Stimulated activated CD8-positive, alpha-beta memory T cell treated with anti-CD3 and anti-CD28 coated beads, Interleukin-4, amount 100 ng/mL, for 24 hours (primary cell): Measurements from ENCODE around the gene PMIS2.

Source experiments
- DNase-seq: peaks from one replicate; pipeline ENCODE4 v3.0.0-alpha.2; 2020; ENCODE audit warnings: low read depth

PMIS2 gene

DNA sequence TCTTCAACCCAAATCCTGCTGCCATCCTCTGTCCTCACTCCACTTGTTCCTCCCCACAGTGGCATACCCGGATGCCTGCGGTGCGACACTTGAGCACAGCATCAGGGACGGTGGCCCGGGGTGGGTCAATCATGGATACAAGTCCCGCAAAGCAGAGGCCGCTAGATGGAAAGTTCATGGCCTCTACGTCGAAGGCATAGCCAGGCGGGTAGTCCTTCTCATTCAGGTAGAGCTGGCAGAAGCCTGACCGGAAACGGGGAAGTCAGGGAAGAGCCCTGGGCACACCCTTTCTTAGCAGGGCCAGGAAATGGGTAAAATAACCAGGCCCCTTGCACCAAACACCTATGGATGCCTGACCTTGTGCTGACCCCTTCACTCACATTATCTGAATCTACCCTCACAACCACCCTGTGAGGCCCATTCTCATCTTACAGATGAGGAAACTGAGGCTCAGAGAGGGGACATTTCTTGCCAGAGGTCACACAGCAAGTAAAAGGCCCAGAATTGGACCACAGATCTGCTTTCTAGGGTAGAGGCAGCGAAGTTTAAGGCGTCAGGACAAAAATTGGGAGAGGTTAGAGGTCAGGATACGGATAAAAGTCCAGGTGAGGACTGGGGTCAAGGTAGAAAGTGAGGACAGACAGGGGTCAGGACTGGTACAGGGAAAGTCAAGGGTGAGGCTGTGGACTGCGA is 29.0 kb upstream of the PMIS2 start:
- DNase-seq = no peak

DNA sequence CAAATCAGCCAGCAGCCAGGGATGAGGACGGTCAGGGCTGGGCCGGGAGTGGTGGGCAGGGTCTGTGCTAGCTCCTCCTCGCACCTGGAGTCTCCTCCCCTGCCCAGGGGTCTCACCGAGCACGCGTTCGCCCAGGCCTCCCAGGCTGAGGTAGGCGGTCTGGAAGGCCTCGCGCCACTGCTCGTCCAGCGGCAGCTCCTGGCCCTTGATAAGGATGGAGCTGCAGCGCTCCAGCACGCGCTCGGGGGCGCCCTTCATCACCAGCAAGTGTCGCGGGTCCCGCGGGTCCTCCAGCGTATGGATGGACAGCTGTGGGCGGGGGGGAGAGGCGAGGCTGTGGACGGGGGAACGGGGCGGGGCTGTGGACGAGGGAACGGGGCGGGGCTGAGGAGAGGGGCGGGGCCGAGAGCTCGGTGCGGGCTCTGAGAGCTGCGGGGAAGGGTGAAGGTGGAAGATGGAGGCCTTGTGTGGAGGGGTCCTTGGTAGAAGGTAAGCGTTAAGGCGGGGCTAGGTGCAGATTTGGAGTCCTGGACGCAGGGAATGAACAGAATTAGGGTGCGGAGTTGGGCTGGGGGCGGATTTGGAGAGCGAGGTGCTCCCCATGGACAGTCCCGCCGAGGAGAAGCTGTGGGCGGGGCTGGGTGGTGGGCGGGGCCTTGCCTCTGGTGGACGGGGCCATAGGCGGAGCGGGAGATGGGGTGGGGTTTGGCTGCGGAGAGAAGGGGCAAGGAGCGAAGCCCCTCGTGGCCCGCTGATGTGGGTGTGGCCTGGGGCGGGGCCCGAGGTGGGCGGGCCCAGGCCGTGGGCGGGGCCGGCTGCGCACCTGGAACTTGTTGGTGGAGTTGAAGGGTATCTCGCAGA is 28.2 kb upstream of the PMIS2 start:
- DNase-seq = peak; percentile 36

DNA sequence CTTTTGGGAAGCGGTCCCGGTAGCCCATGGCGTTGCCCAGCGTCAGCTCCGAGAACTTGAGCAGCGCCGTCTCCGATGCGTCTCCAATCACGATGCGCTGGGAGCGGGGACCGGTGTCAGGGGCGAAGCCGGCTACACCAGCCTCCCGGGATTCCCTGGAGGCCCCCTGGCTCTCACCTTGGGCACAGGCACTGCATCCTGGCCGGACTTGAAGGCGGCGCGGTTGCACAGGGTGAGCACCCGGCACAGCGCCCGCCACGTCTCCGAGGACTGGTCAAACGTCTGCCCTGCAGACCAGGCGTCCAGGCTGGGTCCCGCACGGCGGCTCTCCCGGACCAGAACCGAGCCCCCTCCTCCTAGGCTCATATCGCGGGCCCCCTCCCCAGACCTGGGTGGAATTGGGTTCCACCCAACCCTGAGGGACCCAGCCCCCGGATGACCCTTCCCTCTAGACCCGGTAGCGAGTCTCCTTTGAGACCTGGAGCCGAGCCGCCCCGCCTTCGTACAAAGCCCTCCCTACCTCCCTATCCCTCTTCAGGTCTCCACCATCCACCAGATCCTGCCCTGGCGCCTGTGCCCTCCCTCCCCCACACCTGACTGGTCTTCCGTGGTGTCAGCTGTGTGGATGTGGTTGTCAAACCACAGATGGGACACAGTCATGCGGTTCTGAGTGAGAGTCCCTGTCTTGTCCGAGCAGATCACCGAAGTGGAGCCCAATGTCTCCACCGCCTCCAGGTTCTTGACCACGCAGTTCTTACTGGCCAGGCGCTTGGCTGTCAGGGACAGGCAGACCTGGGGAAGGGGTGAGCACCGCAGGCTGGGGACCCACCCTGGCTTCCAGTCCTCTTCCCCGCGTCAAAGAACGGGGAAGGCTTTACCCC is 27.3 kb upstream of the PMIS2 start:
- DNase-seq = no peak

DNA sequence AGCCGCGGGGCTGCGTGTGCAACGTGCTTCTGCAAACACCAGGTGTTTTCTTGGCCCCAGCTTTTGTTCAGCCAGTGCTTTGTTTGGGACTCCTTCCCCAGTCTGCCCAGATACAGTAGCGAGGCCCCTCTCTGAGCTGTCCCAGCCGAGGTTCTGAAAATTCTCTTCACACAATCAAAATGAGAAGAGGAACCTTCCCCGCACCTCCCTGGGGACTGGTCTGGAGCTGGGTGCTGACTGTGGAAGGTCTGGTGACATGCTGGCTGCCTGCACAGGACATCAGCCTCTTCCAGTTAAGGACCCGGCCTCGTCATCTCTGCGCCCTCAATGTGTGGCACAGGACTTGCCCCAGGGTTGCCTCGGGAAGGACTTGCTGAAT is 26.7 kb upstream of the PMIS2 start:
- no peak for DNase-seq

DNA sequence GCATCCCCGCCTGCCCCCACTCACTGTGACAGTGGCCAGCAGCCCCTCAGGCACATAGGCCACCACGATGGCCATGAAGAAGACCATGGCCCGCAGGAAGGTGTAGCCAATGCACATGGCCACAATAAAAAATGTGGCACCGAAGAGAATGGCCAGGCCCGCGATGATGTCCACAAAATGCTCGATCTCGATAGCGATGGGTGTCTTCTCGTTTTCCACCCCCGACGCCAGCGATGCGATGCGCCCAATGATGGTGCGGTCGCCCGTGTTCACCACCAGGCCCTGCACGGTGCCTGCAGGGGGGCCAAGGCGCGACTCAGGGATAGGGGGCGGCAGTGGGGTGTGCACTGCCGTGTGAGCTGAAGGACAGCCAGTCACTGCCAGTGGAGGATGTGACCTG is 26.2 kb upstream of the PMIS2 start:
- no peak for DNase-seq

DNA sequence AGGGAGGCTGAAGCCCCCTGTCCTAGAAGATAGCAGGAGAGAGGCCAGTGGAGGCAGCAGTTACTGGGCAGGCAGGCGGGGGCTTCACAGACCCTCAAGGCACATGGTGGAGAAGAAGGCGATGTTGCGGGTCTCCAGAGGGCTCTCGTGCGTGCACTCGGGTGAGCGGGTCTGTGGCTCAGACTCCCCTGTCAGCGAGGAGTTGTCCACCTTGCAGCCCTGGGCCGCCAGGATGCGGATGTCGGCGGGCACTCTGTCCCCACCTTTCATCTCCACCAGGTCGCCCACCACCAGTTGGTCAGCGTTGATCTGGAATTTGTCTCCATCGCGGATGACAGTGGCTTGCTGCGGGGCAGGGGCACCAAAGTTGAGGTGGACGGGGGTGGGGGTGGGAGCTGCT is 25.7 kb upstream of the PMIS2 start:
- no peak for DNase-seq

DNA sequence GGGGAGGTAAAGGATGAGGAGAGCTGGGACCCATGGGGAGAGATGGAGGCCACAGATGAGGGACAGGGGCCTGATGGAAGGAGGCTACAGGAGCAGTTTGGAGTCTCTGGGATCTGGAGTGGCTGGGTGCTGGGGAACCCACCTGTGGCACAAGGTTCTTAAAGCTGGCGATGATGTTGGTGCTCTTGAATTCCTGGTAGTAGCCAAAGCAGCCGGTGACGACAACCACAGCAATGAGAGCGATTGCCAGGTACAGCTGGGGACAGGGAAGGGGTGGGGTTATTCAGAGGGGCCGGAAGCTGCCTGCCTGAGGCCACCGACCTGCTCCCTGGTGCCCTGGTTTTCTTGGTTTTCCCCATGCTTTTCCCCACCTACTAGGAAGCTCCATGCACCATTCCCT is 25.3 kb upstream of the PMIS2 start:
- DNase-seq = no peak

DNA sequence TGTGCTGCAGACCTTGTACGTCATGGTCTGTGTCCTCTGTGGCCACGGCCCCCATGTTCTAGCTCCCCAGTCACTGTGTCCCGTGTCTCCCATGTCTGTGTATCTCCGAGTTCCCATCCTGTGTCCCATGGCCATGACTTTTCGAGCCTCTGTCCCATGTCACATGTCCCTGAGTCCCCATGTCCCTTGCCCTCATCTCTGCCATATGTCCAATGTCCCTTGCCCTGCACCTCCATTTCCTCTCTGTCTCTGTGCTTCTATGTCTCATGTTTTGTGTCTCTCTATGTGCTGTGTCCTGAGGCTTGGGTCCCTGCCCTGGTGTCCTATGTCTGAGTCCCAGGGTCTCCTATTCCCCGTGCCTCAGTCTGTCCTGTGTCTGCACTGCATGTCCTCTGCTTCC is 24.5 kb upstream of the PMIS2 start:
- no peak for DNase-seq

DNA sequence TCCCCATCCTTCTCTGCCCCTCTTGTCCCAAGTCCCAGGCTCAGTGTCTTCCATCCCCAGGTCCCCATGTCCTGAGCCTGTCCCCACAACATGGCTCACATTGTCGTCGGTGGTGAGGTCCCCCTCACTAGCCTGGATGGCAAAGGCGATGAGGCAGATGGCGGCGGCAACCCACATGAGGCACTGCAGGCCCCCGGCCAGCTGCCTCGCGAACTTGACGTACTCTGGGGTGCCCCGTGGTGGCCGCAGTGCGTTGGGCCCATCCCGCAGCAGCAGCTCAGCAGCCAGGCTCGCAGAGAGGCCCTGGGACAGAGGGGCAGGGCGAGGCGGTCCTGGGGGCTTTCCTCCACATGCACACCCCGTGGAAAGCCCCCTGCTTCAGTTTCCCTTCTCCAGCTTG is 23.6 kb upstream of the PMIS2 start:
- DNase-seq = no peak

DNA sequence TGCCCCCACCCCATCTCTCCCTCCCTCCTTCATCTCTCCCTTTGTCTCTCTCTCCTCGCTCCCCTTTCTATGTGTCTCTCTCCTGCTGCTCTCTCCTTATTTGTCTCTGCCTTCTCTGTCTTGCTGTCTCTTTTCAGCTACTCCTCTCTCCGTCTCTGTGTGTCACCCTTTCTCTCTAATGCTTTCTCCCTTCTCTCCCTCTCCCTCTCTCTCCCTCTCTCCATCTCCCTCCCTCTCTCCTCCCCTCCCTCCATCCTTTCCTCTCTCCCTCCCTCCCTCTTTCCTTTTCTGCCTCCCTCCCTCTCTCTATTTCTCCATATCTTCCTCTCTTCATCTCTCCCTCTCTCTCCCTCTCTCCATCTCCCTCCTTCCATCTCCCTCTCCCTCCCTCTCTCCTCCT is 23.2 kb upstream of the PMIS2 start:
- no peak for DNase-seq

DNA sequence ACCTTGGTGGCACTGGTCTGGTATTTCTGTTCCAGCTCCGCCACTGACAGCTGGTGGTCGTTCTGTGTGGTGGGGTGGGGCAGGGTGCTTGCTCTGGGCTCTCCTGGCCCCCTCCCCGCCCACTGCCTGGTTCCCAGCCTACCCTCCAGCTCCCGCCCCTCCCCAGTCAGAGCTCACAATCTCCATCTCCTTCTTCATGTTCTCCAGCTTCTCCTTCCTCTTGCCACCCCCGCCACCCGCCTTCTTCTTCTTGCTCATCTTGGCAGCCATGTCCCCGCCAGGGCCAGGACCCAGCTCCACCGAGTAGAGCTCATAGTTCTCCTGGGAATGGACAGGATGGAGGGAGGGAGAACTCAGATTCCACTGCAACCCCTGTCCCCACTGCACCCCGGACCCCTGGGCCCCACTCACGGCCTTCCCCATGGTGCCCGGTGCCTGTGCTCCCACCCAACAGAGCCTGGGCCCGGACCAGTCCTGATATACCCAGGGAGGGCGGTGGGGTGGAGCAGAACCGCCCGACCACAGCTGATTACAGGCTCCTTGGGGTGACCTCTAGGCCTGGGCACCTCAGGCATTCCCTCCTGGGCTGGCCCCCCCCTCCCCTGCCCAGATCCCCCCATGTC is 22.7 kb upstream of the PMIS2 start, which contains the start of gene ATP4A:
TSS of gene ATP4A (minus strand) at position 452 of the 623 bp plus-strand sequence. CDS start at position 423, 29 bp downstream.
- no peak for DNase-seq

DNA sequence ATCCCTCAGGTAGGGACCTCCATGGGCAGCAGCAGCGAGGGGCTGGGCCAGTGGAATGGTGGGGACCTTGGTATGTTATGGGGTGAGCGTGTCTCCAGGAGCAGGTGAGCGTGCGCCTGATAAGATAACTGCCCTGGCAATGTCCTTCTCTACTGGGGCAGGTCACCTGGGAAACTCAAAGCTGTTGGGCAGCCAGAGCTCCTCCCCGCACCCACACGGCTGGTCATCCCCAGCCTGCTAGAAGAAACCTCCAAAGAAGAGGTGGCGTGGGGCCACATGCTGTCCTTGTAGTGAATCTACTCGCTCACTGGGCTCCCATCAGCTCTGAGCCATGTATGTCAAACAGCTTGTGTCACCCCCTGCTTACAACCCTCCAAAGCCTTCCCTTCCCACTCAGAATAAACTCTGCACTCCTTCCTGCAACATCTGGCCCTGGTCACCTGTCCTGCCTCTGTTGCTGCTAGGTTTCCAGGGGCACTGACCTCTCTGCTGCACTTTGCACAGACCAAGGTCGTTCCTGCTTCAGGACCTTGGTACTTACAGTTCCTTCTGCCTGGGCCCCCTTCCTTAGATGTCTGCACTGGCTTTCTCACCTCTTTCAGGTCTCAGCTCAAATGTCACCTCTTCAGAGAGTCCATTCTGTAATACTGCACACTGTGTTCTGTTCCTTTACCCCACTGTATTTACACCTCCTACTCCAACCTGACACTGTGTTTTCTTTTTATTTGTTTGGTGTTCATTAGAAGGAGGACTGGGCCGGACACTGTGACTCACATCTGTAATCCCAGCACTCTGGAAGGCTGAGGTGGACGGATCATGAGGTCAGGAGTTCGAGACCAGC is 20.7 kb upstream of the PMIS2 start:
- DNase-seq = no peak

DNA sequence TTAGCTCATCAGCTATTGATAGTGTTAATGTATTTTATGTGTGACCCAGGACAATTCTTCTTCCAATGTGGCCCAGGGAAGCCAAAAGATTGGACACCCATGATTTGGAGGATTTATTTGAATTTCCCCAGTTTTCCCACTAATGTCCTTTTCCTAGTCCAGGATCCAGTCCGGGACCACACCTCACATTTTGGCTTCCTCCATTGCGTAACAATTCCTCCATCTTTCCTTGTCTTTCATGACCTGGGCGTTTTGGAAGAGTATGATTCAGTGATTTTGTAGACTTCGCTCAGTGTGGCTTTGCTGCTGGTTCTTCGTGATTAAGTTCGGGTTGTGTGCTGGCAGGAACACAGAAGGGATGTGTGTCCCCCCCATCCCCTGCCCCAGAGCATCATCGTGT is 19.2 kb upstream of the PMIS2 start:
- DNase-seq = no peak

DNA sequence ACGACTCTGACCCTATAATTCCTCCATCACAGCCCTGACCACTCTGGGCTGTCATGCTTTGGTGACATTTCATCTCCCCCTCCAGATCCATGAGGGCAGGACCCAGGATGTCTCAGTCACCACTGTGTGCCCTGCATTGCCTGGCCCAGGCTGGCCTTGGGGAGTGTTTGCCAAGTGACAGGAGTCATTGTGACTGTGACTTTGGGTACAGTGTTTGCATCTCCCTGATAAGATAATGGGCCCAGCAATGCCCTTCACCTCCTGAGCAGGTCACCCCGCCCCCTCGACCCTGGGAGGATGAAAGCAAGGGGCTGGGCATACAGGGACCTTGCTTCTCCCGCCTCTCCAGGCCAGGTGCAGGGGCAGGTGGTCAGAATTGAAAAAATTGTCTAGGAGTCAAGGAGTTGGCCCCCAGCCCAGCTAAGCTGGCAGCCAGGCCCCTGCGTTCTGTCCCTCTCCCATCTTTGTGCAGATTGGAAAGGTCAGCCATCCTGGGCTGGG is 16.6 kb upstream of the PMIS2 start:
- no peak for DNase-seq

DNA sequence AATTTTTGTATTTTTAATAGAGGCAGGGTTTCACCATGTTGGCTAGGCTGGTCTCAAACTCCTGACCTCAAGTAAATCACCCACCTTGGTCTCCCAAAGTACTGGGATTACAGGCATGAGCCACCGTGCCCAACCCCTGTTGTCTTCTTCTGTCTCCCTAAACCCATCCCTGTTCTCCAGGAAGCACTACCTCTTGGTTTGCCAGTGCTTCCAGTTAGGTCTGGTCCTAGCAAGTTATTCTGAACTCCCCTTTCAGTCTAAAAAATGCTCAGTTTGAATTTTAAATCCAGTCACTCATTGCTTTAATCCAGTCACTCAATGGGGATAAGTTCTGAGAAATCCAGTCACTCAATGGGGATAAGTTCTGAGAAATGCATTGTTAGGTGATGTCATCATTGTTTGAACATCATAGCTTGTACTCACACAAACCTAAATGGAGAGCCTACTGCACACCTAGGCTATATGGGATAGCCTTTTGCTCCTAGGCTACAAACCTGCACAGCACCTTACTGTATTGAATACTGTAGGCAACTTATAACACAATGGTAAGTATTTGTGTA is 14.5 kb upstream of the PMIS2 start:
- DNase-seq = no peak

DNA sequence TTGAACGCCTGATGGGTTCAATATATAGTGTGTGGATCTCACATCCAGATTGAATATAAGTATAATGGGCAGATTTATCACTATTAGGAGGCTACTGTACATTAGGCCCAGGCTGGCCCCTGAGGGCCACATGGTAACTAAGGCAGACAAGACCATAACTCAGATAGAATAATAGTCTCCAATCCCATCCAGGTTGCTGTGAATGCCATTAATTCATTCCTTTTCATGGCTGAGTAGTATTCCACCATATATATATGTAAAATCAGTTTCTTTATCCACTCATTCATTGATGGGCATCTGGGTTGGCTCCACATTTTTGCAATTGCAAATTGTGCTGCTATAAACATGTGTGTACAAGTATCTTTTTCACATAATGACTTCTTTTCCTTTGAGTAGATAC is 8.1 kb upstream of the PMIS2 start:
- no peak for DNase-seq

DNA sequence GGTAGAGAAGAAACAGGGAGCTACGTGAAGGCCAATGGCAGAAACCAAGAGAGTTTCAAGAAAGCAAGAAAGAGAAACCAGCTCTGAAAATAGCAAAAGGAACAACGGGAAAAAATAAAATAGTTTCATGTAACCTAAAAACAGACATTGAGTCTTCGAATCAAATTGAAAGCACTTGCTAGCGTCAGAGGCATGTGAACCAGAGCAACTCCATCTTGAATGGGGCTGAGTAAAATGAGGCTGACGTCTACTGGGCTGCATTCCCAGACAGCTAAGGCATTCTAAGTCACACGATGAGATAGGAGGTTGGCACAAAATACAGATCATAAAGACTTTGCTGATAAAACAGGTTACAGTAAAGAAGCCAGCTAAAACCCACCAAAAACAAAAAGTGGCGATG is 7.3 kb upstream of the PMIS2 start:
- DNase-seq = no peak

DNA sequence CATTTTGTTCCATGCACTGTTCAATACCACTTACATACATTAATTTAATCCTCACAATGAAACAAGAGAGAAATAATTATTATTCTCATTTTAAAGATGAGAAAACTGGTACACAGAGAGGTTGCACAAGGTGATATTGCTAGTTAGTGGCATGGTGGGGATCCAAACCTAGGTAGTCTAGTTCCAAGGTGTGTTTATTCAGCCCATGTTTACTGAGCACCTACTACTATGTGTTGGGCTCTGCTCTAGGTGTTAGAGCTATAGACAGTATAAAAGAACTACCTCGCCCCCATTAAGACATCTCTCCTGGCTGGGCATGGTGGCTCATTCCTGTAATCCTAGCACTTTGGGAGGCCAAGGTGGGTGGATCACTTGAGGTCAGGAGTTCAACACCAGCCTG is 3.2 kb upstream of the PMIS2 start:
- DNase-seq = no peak

DNA sequence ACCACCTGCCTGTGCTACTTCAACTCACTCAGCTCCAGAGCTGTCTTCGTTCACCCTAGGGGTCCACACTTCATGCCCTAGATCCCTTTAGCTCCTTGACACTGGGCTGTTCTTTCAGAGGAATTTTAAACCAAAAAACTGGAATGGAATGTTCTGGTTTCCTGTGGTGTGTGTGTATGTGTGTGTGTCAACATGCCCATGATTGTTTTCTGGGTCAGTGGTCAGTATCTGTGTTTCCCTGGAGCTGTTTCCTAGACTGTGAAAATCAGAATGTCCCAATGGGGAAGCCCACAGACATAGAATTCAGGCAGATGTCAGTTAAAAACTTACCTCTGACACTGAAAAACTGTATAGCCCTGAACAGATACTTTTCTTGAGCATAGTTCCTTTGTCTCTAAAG is 1.3 kb downstream of the PMIS2 start:
- DNase-seq = no peak

DNA sequence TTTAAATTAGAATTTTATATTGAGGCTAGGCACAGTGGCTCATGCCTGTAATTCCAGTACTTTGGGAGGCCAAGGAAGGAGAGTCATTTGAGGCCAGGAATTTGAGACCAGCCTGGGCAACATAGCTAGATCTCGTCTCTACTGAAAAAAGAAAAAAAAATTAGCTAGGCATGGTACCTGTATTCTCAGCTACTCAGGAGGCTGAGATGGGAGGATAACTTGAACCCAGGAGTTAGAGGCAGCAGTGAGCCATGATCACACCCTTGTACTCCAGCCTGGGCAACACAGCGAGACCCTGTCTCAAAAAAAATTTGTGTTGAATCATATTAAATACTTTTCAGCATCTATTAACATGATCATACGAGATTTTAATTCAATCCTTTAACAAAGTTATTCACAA is 4.9 kb downstream of the PMIS2 start:
- DNase-seq = no peak

DNA sequence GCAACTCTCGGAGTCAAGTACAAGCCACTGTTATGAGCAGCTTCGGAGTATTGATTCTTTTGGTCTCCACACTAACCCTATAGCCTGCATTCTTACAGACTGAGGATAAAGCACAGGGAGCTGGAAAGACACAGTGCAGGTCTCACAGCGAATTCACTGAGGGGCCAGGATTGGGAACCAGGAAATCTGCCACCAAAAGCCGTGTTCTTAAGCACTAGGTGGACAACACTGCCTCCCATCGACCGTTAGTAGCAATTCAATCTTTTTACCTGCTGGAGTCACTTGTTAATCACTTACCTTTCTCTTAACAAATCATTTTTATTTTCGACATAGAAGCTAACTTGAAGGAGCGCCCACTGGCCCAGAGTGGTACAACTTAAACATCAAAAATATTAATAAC is 6.3 kb downstream of the PMIS2 start:
- no peak for DNase-seq
